ENCODE results near the gene SRSF12.
"Not testable (repeated sequence)": the region's sequence is repeated elsewhere in the genome, so short reads cannot be mapped to it uniquely, and the experiment has no call there.

SRSF12 gene

DNA sequence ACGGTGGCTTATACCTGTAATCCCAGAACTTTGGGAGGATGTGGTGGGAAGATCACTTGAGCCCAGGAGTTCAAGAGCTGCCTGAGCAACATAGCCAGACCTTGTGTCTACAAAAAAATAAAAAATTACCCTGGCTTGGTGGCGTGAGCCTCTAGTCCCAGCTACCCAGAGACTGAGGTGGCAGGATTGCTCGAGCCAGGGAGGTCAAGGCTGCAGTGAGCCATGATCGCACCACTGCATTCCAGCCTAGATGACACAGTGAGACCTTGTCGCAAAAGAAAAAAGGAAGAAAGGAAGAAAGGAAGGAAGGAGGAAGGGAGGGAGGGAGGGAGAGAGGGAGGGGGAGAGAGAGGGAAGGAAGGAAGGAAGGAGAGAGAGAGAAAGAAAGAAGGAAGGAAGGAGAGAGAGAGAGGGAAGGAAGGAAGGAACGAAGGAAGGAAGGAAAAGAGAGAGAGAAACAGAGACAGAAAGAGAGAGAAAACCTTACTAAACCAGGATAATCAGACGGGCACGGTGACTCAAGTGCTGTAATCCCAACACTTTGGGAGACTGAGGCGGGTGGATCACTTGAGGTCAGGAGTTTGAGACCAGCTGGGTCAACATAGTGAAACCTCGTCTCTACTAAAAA, 48.2 kb downstream of the SRSF12 start:
- no peak for DNase-seq

DNA sequence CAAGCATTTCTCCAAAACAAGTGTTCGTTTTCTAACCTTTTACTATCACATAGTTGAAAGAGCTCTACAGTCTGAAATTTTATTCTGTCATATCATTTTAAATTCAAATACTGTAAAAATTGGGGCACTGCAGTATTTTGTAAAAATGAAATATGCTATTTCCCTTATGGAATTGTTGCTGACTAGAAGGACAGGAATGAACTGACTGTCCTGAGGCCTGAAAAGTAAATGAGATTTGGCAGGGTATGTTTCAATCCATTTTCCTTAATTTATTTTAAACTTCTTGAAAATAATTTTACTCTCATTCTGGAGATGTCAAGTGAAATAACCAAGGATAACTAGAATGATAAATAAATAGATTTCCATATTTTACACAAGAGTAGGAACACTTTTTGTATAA, 49.2 kb downstream of the SRSF12 start:
- DNase-seq, result no peak

DNA sequence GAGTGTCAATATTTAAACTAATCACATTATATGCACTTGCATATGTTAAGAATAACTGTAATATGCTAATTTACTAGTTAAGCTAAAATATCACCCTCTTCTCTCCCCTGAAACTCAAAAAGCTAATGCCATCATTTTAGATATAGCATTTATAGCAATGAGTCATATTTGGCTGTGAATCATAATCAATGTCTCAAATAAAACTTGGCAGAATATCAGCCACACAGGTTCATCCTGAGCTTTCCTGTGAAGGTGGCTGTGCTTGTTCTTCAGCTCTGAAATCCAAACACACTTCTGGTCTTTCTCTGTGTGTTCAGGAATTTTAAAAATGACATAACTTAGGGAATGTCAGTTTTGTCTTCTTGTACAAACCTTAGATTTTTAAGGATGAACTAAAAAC, 50.1 kb downstream of the SRSF12 start:
- DNase-seq, result no peak

DNA sequence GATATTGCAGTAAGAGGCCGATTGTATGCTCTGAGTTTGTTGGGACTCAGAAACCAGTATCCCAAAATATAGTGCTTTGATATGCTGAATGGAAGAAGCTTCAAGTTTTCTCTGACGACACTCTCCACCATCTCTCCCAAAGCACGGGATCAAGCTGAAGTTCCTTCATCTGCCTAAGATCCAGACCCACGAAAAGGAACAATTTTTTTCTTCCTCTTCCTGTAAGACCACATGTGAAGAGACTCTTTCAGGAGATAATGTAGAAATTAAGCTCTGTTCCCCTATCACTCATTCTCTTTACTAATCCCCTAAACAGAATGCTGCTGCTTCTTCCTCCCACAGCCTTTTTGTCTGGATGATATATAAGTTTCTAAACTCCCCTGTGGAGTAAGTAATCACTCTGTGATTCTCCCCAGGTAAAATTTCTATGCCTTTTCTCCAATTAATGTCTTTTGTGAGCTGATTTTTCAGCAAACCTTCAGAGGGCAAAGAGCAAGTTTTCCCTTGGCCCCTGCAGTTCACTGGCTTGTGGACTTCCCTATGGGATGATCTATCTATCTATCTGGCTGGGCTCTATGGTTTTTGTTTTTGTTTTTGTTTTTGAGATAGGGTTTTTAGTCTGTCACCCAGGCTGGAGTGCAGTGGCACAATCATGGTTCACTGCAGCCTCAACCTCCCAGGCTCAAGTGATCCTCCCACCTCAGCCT, 50.8 kb downstream of the SRSF12 start:
- DNase-seq, result peak; percentile 28 to 40

DNA sequence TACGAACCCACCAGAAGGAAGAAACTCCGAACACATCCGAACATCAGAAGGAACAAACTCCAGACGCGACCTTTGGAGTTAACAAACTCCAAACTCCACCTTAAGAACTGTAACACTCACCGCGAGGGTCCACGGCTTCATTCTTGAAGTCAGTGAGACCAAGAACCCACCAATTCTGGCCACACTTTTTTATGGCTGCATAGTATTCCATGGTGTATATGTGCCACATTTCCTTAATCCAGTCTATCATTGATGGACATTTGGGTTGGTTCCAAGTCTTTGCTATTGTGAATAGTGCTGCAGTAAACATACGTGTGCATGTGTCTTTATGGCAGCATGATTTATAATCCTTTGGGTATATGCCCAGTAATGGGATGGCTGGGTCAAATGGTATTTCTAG, 51.8 kb downstream of the SRSF12 start:
- not testable (repeated sequence) for DNase-seq

DNA sequence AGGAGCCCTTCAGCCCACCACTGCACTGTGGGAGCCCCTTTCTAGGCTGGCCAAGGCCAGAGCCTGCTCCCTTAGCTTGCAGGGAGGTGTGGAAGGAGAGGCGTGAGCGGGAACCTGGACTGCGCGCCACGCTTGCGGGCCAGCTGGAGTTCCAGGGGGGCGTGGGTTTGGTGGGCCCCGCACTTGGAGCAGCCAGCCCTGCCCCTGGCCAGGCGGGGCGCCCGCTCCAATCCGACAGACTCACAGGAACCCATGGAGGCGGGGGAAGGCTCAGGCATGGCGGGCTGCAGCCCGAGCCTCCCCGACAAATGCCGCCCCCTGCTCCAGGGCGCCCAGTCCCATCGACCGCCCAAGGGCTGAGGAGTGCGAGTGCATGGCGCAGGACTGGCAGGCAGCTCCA, 52.9 kb downstream of the SRSF12 start:
- DNase-seq, result not testable (repeated sequence)

DNA sequence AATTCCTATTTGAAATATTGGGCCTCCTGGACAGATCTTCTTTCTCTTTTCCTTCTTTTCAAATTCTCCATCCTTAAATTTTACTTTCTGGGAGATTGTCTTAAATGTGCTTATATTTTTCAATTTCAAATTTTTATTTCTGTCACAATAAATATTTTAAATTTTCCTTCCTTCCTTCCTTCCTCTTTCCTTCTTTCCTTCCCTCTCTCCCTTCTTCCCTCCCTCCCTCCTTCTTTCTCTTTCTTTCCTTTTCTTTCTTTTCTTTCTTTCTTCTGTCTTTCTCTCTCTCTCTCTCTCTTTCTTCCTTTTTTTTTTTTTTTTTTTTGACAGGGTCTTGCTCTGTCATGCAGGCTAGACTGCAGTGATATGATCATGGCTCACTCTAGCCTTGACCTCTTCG, 54.0 kb downstream of the SRSF12 start:
- no peak for DNase-seq

DNA sequence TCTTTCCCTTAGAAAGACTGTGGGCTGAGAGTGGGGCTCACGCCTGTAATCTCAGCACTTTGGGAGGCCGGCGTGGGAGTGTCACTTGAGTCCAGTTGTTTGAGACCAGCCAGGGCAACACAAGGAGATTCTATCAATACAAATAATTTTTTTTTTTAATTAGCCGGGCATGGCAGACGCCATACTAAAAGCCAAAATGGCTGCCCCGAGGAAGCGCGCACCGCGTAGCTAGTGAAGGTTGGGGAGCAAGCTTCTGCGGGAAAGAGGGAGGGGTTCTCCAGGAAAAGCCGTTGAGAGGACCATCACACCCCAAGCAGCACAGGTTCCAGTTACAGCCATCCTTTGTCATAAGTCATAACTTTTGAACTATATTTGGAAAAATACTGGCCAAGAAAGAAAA, 58.6 kb downstream of the SRSF12 start:
- DNase-seq, result no peak

DNA sequence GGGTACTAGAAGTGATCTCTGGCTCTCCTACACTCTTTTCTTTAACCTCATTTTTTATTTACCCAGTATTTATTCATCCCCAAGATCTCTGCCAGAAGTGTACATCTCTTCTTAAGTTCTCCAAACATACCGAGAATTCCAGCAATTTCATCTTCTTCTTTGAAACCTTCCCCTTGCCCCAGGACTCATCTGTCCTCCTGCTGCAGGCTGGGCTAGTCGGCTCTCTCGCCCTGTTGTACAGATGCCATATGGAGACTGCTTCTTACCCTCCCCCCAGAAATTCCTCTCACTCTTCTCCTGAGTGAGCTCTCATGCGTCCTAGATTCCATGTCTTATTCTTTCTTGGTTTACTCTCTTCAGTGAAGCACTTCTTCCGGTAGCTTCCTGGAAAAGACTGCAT, 59.2 kb downstream of the SRSF12 start:
- no peak for DNase-seq

DNA sequence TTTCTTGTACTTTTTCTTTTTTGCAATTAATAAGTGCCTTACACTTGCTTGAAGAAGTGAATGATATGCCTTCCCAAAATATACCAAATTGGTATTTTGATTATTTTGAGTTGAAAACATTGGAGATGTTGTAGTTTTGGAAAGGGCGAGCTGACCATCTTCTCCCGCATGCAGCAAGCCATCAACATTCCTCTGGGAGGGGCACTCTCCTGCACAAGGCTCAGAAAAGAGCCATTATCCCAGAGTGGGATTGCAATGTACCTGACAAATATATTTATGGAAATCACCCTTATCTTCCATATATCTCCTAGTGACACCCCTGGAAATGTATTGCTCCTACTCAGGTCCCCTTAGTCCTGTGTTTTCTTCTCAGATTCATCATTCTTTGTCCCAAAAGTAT, 60.1 kb downstream of the SRSF12 start:
- DNase-seq, result no peak

DNA sequence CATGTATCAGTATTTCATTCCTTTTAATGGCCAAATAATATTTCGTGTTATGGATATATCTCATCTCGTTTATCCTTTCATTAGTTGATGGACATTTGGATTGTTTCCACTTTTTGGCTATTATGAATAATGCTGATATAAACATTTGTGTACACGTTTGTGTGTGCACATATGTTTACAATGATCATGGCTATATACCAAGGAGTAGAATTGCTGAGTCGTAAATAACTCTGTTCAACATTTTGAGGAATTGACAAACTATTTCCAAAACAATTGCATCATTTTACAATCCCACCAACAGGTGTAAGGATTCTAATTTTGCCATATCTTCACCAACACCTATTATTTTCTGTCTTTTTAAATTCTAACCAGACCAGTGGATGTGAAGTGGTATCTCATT, 63.7 kb downstream of the SRSF12 start:
- no peak for DNase-seq

DNA sequence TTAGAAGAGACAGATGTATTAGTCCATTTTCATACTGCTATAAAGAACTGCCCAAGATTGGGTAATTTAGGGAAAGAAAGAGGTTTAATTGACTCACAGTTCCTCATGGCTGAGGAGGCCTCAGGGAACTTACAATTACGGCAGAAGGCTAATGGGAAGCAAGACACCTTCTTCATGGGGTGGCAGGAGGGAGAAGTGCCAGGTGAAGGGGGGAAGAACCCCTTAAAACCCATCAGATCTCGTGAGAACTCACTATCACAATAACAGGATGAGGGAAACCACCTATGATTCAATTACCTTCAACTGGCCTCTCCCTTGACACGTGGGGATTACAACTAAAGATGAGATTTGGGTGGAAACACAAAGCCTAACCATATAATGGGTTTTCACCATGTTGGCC, 66.2 kb downstream of the SRSF12 start:
- no peak for DNase-seq

DNA sequence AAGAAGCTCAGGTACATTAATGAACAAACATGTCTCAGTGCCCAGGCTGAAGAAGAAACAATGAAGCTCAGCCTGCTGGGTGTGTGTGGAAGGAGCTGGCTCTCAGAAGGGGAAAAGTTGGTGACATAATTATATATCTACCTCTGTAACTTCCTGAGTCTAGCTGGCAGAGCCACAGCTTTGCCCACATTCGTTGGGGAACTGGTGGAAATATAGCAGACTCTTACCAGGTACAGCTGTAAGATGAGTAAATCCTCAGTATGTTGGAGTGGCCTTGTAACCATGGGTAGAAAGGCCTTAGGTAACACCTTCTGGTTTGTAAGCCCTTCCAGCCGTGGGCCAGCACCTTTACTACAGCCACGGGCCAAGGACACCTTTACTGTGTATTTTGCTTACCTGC, 67.2 kb downstream of the SRSF12 start:
- DNase-seq, result peak in 1 of 2 experiments; percentile 10

DNA sequence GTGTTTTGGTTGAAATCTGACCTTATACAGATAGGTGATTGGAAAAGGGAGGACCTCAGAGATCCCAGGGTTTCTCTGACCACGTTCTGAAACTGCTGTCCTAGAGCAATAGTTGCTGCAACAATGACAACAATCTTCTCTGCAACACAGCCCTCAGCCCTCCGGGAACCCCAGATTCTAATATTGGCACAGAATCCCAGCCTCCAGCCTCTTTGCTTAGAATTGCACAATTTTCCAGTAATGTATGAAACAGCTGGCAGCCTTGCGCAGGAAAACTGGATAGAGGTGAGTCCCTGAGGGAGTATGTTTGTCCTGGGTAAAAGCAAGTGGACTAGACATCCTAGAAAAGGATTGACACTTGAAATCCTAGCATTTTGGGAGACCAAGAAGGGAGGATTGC, 67.7 kb downstream of the SRSF12 start:
- DNase-seq, result no peak

DNA sequence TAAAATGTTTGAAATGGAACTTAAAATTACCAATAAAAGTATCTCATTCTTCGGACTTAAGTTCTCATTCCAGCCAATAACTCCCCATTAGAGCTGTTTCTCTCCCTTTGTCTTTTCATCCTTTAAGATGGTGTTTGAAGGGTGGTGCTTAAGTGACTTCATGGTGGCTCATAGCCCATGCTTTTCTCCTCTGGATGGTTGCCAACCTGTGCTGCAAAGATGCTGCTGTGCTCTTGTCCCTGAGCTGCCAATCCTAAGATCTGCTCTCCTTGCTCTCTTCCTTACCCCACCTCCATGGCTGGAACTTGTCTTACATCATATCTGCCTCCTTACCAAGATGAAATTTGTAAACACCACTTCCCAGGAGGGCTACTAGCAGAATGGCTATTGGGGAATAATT, 68.9 kb downstream of the SRSF12 start:
- DNase-seq, result no peak

DNA sequence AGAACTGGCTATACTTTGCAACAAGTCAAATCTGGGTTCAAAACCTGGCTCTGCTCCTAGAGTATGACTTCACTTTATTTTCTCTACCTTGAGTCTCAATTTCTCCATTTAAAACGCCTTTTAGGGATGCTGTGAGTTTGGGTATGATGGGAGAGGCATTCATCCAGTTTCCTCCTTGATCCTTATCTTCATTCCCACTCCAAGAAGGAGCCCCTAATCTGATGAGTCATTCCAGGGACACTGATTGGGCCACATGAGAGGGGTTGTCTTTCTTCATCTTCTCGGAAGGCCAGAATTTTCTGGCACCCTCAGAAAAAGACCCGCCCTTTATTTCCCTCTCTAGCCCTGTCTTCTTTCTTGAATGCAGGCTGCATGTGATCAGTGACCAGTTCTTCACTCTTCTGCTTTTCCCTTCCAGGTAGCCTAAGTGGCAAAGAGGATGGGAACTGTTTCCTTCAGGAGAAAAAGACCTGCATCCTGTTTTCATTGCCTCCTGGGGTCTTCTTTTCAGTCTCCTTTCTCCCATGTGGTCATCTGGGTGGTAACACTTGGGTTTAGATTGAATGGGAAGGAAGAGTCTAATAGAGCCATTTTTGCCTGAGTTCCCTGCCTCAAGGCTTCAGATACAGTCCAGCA, 69.5 kb downstream of the SRSF12 start:
- no peak for DNase-seq

DNA sequence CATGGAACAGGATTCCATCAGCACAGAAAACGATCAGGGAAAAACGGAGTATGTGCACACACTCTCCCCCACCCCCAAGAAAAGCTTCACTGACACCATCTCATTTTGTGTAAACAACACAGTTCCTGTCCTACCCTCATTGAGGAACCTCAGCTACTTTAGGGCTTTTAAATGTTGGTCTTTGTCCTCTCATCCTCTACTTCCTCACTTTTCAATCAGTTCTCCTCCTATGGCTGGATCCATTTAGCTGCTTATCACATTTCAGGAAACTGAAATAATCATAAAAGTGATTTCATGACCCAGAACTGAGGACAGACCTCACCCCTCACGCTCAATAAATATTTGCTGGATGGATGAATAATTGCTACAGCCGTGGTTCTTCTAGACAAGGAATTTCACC, 70.4 kb downstream of the SRSF12 start:
- no peak for DNase-seq
